ENCODE measurements around the gene RABAC1. TPM values are rescaled to one million over a fixed set of nuclear protein-coding genes. Genes with fewer than 3 reads are reported as not detected.

The RABAC1 gene
- polyA plus RNA-seq, 1 donor (not counting 4 experiments of a cell fraction or from before 2014, with no cell fraction given) = 107 TPM

DNA sequence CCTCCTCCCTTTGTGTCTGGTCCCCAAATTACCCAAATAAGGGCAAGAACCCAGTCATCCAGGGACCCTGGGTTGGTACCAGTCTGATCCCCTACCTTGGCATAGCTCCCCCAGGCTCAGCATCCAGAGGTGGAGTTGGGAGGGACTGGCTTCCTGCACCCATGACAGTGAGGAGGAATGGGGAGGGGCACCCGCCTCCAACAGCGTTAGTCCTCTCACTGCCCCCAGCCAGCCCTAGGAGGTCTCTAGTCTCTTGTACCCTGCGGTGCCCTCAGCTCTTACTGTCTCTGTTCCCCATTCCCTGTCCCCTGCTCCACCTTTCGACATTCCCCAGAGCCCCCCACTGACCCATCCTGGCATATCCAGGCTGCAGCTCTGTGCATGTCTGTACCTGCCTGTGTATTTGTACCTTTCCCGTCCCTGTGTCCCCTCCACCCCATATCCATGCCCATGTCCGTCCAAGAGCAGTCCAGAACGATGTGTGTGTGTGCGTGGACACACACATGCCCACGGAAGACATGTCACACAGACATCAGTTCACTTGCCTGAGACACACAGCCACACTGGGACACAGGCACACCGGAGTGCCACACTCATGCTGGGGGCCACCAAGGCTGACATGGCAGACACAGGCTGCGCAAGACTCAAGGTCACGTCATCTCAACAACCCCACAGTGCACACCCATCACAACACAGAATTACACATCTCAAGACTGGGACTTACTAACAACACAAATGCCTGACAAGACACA is 48.7 kb downstream of the RABAC1 start:
- dilution Hi-C loops (cut with MboI; ENCODE audit: extremely low pct_ligation_motif_present, low sequenced_read_pairs) = no loop called here

DNA sequence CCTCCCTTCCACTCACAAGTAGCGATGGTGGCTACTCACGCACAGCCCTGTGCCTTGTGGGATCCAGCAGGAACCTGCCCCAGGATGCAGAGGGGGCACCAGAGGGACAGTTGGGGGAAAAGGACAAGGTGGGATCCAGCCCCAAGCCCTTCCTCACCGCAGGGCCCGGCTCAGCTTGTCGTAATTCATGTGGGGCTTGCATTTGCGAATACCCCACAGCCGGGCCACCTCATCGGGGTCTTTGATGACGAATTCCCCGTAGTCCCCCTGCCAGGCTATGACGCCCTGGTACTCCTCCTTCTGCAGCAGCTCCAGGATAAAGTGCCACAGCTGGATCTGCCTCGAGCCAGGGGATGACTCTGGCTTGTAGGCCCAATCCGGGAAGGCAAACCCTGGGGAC is 49.4 kb downstream of the RABAC1 start:
- Histone ChIP-seq H3K9me1 (ENCODE audit: control insufficient read depth, extremely low read depth, insufficient read depth, low read length) (no peaks in the 10 kb centered on the region), H4K20me1 (ENCODE audit: control insufficient read depth, extremely low read depth, insufficient read depth, low read length) (peaks cover 16% of the 10 kb centered on the region), H2AFZ (ENCODE audit: control insufficient read depth, low read length) (no peak overlapping the region), H3K4me3 (ENCODE audit: control insufficient read depth in 2 of 3, extremely low read depth in 1 of 3, insufficient read depth in 2 of 3, low read depth in 1 of 3, low read length in 3 of 3) (no peak overlapping the region), H3K4me1 (ENCODE audit: control insufficient read depth, extremely low read depth, insufficient read depth, low read length) (no peaks in the 10 kb centered on the region), H3K79me2 (ENCODE audit: control insufficient read depth, insufficient read depth, low read length) (no peaks in the 10 kb centered on the region), H3K9me3 (ENCODE audit: control insufficient read depth, low read depth, low read length) (no peaks in the 10 kb centered on the region), H3K27ac (ENCODE audit: control insufficient read depth, insufficient read depth, low read length) (no peak overlapping the region), H3K4me2 (ENCODE audit: control insufficient read depth, extremely low read depth, insufficient read depth, low read depth, low read length) (no peak overlapping the region), H3K9ac (ENCODE audit: control insufficient read depth, extremely low read depth, insufficient read depth, low read length) (no peak overlapping the region), H3K36me3 (ENCODE audit: control insufficient read depth in 2 of 2, extremely low read depth in 1 of 2, insufficient read depth in 2 of 2, low read length in 2 of 2) (peaks cover 15 to 16% of the 10 kb centered on the region in 2 experiments), H3K27me3 (ENCODE audit: control insufficient read depth, extremely low read depth, insufficient read depth, low read length) (peaks cover 46% of the 10 kb centered on the region)
- no peak for TF ChIP-seq EZH2 (IDR thresholded peaks at IDR 0.05; ENCODE audit: low read length)
- dilution Hi-C loops (cut with MboI; ENCODE audit: extremely low pct_ligation_motif_present, low sequenced_read_pairs) = no loop called here
- DNase-seq (ENCODE audit: low read depth, low spot score) (no peak), FAIRE-seq (no peak)

More for the DNA sequence above, 48.7 kb downstream of the RABAC1 start:
- no peak for FAIRE-seq
- H3K9me1 ChIP-seq (ENCODE audit: control insufficient read depth, extremely low read depth, insufficient read depth, low read length) = no peaks in the 10 kb centered on the region
- peaks cover 13% of the 10 kb centered on the region for H4K20me1 ChIP-seq (ENCODE audit: control insufficient read depth, extremely low read depth, insufficient read depth, low read length)
- no peaks in the 10 kb centered on the region for H3K9me3 ChIP-seq (ENCODE audit: control insufficient read depth, low read depth, low read length)
- H3K27me3 ChIP-seq (ENCODE audit: control insufficient read depth, extremely low read depth, insufficient read depth, low read length) = peaks cover 51% of the 10 kb centered on the region
- no peak overlapping the region for H3K27ac ChIP-seq (ENCODE audit: control insufficient read depth, insufficient read depth, low read length)
- DNase-seq (ENCODE audit: low read depth, low spot score) = no peak
- no peak overlapping the region for H3K9ac ChIP-seq (ENCODE audit: control insufficient read depth, extremely low read depth, insufficient read depth, low read length)
- H3K4me1 ChIP-seq (ENCODE audit: control insufficient read depth, extremely low read depth, insufficient read depth, low read length) = no peaks in the 10 kb centered on the region
- H3K79me2 ChIP-seq (ENCODE audit: control insufficient read depth, insufficient read depth, low read length) = no peaks in the 10 kb centered on the region
- H3K4me2 ChIP-seq (ENCODE audit: control insufficient read depth, extremely low read depth, insufficient read depth, low read depth, low read length) = no peak overlapping the region
- TF ChIP-seq, protein P1, sequence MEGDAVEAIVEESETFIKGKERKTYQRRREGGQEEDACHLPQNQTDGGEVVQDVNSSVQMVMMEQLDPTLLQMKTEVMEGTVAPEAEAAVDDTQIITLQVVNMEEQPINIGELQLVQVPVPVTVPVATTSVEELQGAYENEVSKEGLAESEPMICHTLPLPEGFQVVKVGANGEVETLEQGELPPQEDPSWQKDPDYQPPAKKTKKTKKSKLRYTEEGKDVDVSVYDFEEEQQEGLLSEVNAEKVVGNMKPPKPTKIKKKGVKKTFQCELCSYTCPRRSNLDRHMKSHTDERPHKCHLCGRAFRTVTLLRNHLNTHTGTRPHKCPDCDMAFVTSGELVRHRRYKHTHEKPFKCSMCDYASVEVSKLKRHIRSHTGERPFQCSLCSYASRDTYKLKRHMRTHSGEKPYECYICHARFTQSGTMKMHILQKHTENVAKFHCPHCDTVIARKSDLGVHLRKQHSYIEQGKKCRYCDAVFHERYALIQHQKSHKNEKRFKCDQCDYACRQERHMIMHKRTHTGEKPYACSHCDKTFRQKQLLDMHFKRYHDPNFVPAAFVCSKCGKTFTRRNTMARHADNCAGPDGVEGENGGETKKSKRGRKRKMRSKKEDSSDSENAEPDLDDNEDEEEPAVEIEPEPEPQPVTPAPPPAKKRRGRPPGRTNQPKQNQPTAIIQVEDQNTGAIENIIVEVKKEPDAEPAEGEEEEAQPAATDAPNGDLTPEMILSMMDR (optimal IDR thresholded peaks at IDR 0.05 in 1 of 3, IDR thresholded peaks at IDR 0.05 in 1 of 3, conservative IDR thresholded peaks at IDR 0.05 in 1 of 3; ENCODE audit: extremely low read depth in 1 of 3, insufficient read depth in 2 of 3, low read length in 3 of 3) = no peak
- TF ChIP-seq EZH2 (IDR thresholded peaks at IDR 0.05; ENCODE audit: low read length) = no peak
- H3K36me3 ChIP-seq (ENCODE audit: control insufficient read depth in 2 of 2, extremely low read depth in 1 of 2, insufficient read depth in 2 of 2, low read length in 2 of 2) = peaks cover 8 to 10% of the 10 kb centered on the region in 2 experiments
- no peak overlapping the region for H3K4me3 ChIP-seq (ENCODE audit: control insufficient read depth in 2 of 3, extremely low read depth in 1 of 3, insufficient read depth in 2 of 3, low read depth in 1 of 3, low read length in 3 of 3)
- H2AFZ ChIP-seq (ENCODE audit: control insufficient read depth, low read length) = no peak overlapping the region

Measured in keratinocyte (primary cell).